8988T (cell line): ENCODE measurements around the gene ZNF44.

Experiments used
- DNase-seq: peaks from one replicate; pipeline ENCODE4 v3.0.0; 2011

Gene ZNF44

DNA sequence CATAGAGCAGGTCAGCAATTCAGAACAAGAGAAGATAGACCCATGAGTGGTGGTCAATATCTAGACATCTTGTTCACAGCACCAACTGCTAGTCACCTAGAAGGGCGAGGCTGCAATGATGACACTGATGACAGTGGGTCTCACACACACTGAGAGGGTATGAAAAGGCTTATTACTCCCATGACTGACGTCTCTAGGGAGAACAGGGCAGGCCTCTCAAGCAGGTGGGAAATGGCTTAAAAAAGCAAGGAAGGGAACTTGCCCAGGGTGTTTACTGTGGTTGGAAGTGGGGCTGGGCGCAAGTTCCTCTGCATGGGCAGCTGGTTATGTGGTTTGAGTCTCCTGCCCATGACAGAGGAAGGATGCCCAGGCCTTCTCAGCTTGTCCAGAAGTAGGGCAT, 33.8 kb downstream of the ZNF44 start:
- no peak for DNase-seq

- DNase-seq, result no peak
Observed at GRCh38 chr19:12260236-12260635, 34.4 kb downstream of the ZNF44 start.

- no peak for DNase-seq
Observed at GRCh38 chr19:12255372-12255771, 39.3 kb downstream of the ZNF44 start.

- no peak for DNase-seq
Observed at GRCh38 chr19:12247644-12248222, 47.0 kb downstream of the ZNF44 start.

GRCh38 chr19:12244370-12244769, 50.3 kb downstream of the ZNF44 start:
- no peak for DNase-seq

DNA sequence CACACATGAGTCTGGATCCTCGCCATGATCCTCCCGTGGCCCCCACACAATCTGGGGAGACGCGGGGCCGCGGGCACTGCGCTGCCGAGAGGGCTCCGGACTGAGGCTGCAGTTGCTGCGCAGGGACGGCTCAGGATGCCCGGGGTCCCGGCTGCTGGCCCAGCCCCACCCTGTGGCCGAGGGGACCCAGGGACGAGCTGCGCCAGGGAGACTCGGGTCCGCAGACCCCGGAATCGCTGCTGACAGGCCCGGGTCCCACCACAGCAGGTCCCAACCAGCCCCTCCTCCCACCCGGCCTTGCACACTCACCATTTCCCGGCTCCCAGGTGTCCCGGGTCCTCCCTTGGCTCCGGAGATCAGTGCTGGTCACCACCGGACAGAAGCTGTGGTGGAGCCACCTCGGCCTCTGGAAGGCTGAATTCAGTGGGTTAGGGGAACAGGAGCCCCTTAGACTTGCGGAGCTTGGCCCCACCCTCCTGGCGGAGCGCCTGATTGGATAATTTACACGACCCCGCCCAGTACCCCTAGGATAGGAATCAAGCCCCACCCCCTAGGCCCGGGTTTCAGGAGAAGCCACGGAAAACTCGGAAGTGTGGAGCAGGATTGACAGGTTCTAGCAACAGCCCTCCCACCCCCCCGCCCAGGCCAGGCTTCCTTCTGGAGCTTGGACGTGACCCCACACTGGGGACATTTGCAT, 57.4 kb downstream of the ZNF44 start:
- no peak for DNase-seq

GRCh38 chr19:12232961-12233360, 61.7 kb downstream of the ZNF44 start:
- no peak for DNase-seq

- DNase-seq, result no peak
Observed at GRCh38 chr19:12230751-12231733, 63.6 kb downstream of the ZNF44 start.

DNA sequence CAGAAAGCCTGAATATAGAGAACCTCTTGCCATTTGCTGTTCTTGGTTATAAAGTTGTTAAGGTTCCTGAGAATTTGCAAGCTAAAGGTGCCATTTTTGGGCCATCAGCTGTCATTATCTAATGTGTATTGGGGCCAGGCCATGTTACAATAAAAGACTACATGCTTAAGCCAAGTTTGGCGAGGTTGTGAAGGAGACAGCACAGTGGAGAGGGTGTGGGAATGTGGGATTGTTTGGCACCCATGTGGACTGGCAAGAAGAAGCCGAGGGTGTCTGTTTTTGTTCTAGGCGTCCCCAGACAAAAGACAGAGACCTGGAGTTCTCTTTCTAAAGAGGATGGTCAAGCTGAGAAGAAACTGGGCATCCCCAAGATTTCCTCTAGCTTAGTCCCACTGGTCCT, 64.7 kb downstream of the ZNF44 start:
- DNase-seq, result no peak

DNA sequence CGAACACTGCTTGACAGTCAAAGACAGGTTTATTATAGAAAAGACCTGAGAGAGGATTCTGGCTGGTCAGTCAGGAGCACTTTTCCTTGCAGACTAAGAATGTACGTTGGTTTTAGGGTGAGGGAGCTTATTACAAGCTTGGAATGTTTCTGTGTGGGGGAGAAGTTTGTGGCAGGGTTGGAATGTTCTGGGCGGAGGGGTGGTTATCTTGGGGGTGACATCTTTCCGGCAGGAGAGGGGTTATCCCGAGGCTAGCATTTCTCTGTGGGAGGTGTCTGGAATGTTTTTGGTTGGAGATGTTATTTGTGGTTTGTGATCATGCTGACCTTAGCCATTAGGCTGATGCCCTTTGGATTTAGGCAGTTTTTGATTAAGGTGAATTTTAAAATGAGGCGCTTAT, 70.0 kb downstream of the ZNF44 start:
- DNase-seq, result no peak

DNA sequence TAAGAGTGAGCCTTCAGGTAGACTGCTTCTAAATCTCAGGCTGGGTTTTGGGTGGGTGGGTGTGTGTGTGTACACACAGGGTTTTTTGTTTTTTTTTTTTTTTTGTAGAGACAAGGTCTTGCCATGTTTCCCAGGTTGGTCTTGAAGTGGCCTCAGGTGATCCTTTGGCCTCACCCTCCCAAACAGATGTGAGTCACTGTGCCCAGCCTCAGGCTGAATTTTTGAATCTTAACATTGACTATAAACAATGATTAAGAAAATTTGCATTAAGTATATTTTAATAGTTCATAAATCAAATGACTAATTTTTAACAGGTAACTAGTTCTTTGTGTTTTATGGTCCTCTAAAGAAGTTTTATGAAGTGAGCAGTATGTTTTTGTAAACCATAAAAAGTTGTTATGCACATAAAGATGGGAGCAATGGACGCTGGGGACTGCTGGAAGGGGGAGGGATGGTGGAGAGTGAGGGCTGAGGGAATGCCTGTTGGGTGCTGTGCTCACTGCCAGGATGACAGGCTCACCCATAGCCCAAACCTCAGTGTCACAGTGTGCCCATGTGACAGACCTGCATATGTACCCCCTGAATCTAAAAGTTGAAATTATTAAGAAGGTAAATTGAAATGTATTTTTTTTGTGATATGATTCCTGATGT, 71.6 kb downstream of the ZNF44 start:
- no peak for DNase-seq
